HTERT RPE-1 (cell line): ENCODE measurements around the gene ZNF148.

Source experiments
- in situ Hi-C: fragments of 300-500 bp; cut with MboI; formaldehyde crosslinking; loops from 4 replicates; pipeline ENCODE4 v1.14.3; 2020; ENCODE audit warnings: low sequenced_read_pairs

The ZNF148 gene

GRCh38 chr3:125334675-125335560 is 40.2 kb downstream of the ZNF148 start:
- in situ Hi-C loops: no loop called here

GRCh38 chr3:125332504-125332903 is 42.6 kb downstream of the ZNF148 start:
- in situ Hi-C loops: no loop called here

GRCh38 chr3:125331243-125331642 is 43.9 kb downstream of the ZNF148 start:
- in situ Hi-C loops: no loop called here

GRCh38 chr3:125326957-125327356 is 48.2 kb downstream of the ZNF148 start:
- in situ Hi-C loops: no loop called here

- in situ Hi-C loops: no loop called here
Measured at GRCh38 chr3:125325746-125326145, 49.4 kb downstream of the ZNF148 start.

- in situ Hi-C loops: no loop called here
Measured at GRCh38 chr3:125324341-125324740, 50.8 kb downstream of the ZNF148 start.

GRCh38 chr3:125322917-125323316 is 52.2 kb downstream of the ZNF148 start:
- in situ Hi-C loops: no loop called here

- in situ Hi-C loops: no loop called here
Measured at GRCh38 chr3:125322166-125322565, 53.0 kb downstream of the ZNF148 start.

- in situ Hi-C loops: no loop called here
Measured at GRCh38 chr3:125319765-125320164, 55.4 kb downstream of the ZNF148 start.

- in situ Hi-C loops: no loop called here
Measured at GRCh38 chr3:125318871-125319270, 56.3 kb downstream of the ZNF148 start.

GRCh38 chr3:125318167-125318865 is 56.8 kb downstream of the ZNF148 start:
- in situ Hi-C loops: no loop called here

GRCh38 chr3:125317761-125318160 is 57.4 kb downstream of the ZNF148 start:
- in situ Hi-C loops: no loop called here

GRCh38 chr3:125316949-125317348 is 58.2 kb downstream of the ZNF148 start:
- in situ Hi-C loops: no loop called here

- in situ Hi-C loops: no loop called here
Measured at GRCh38 chr3:125316246-125316645, 58.9 kb downstream of the ZNF148 start.

- in situ Hi-C loops: no loop called here
Measured at GRCh38 chr3:125313060-125313635, 62.0 kb downstream of the ZNF148 start.

GRCh38 chr3:125310623-125311081 is 64.5 kb downstream of the ZNF148 start:
- in situ Hi-C loops: no loop called here

GRCh38 chr3:125309476-125309875 is 65.6 kb downstream of the ZNF148 start:
- in situ Hi-C loops: no loop called here

- in situ Hi-C loops: no loop called here
Measured at GRCh38 chr3:125306620-125307019, 68.5 kb downstream of the ZNF148 start.

GRCh38 chr3:125302932-125303331 is 72.2 kb downstream of the ZNF148 start:
- in situ Hi-C loops: no loop called here

- in situ Hi-C loops: no loop called here
Measured at GRCh38 chr3:125300416-125300815, 74.7 kb downstream of the ZNF148 start.

GRCh38 chr3:125294411-125294810 is 80.7 kb downstream of the ZNF148 start:
- in situ Hi-C loops: no loop called here

GRCh38 chr3:125292015-125292414 is 83.1 kb downstream of the ZNF148 start:
- in situ Hi-C loops: no loop called here
